ENCODE results near the gene CCNJL. TPM values are rescaled to one million over a fixed set of nuclear protein-coding genes. Genes with fewer than 3 reads are reported as not detected.

The CCNJL gene
- total RNA-seq, 1 donor from 2014 or later = 29.0 TPM

DNA sequence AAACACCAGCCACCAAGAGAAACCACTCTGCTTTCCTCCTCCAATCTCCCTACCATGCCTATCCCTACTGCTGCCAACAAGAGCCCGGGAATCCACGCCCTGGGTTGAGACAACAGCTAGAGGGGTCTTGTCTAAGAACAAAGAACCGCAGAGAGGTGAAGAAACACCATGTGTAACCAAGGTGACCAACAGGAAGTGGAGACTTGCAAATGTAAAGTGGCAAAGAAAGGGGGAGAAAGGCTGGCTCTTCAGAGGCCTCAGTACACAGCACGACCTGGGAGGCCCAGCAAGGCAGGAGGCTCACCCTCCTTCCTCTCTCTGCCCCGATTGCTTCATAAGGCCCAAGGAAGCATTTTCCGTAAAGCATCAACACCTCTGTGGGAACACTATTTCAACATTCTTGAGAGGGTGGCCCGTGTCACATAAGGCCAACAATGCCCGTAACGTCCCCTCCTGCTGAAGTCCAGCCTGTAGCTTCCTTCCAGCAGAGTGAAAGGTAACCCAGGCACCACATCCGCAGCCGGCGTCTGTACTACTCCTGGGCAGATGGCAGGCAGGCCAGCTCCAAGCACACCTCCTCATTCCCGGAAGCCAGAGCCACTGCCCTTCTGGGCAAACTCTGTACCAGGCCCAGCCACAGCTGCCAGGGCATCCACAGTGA lies 18.3 kb downstream of the CCNJL start:
- Mint-ChIP-seq H3K27me3 (no peaks in the 10 kb centered on the region), H3K4me1 (ENCODE audit: low read depth) (peaks cover 19% of the 10 kb centered on the region), H3K27ac (peak overlapping the region; percentile 81), H3K4me3 (ENCODE audit: low read depth) (no peak overlapping the region), H3K9me3 (ENCODE audit: low read depth) (no peaks in the 10 kb centered on the region), H3K36me3 (ENCODE audit: insufficient read depth) (peaks cover 6% of the 10 kb centered on the region)
- no peak for TF ChIP-seq CTCF (IDR thresholded peaks at IDR 0.05; ENCODE audit: unreplicated experiment)
- no peak for DNase-seq (ENCODE audit: low spot score, unreplicated experiment)

DNA sequence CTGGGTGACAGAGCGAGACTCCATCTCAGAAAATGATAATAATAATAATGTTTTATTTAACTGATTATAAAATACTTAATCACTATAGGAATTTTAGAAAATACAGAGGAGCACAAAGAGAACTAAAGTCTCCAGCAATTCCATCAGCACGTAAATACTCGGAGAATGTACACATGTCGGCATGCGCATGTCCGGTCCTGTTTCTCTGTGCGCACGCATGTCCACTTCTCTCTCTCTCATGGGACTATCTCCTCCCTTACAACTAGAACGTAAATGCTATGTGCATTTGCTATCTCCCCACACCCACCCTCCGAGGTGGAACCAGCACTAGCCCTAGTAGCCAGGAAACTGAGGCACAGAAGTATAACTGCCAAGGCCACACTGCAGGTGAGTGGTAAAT lies 19.0 kb downstream of the CCNJL start:
- H3K4me1 Mint-ChIP-seq (ENCODE audit: low read depth) = peaks cover 22% of the 10 kb centered on the region
- TF ChIP-seq CTCF (IDR thresholded peaks at IDR 0.05; ENCODE audit: unreplicated experiment) = no peak
- H3K27me3 Mint-ChIP-seq = no peaks in the 10 kb centered on the region
- peaks cover 6% of the 10 kb centered on the region for H3K36me3 Mint-ChIP-seq (ENCODE audit: insufficient read depth)
- no peak overlapping the region for H3K27ac Mint-ChIP-seq
- DNase-seq (ENCODE audit: low spot score, unreplicated experiment) = no peak
- no peaks in the 10 kb centered on the region for H3K9me3 Mint-ChIP-seq (ENCODE audit: low read depth)
- H3K4me3 Mint-ChIP-seq (ENCODE audit: low read depth) = no peak overlapping the region

- no peak for TF ChIP-seq CTCF (IDR thresholded peaks at IDR 0.05; ENCODE audit: unreplicated experiment)
- peaks cover 1% of the 10 kb centered on the region for H3K36me3 Mint-ChIP-seq (ENCODE audit: insufficient read depth)
- no peak for DNase-seq (ENCODE audit: low spot score, unreplicated experiment)
- H3K27ac Mint-ChIP-seq = no peak overlapping the region
- H3K4me3 Mint-ChIP-seq (ENCODE audit: low read depth) = no peak overlapping the region
- H3K4me1 Mint-ChIP-seq (ENCODE audit: low read depth) = peaks cover 31% of the 10 kb centered on the region
- H3K9me3 Mint-ChIP-seq (ENCODE audit: low read depth) = no peaks in the 10 kb centered on the region
- H3K27me3 Mint-ChIP-seq = no peaks in the 10 kb centered on the region
Measured at GRCh38 chr5:160291467-160291866, 20.9 kb downstream of the CCNJL start.

DNA sequence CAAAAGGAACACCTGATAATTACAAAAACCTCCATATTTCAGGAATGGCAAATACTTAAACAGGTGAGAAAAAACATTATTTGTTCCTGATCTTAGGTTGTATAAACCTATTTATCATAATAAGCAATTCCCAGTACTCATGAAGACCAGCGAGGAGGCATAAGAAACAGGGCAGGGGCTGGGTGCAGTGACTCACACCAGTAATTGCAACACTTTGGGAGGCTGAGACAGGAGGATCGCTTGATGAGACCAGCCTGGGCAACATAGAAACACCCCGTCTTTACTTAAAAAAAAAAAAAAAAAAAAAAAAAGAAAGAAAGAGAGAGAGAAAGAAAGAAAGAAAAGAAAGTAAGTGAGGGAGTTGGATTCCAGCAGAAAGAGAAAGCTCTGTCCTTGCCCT lies 21.6 kb downstream of the CCNJL start:
- no peaks in the 10 kb centered on the region for H3K9me3 Mint-ChIP-seq (ENCODE audit: low read depth)
- peaks cover 31% of the 10 kb centered on the region for H3K4me1 Mint-ChIP-seq (ENCODE audit: low read depth)
- no peaks in the 10 kb centered on the region for H3K27me3 Mint-ChIP-seq
- H3K27ac Mint-ChIP-seq = no peak overlapping the region
- no peak for TF ChIP-seq CTCF (IDR thresholded peaks at IDR 0.05; ENCODE audit: unreplicated experiment)
- peaks cover 1% of the 10 kb centered on the region for H3K36me3 Mint-ChIP-seq (ENCODE audit: insufficient read depth)
- DNase-seq (ENCODE audit: low spot score, unreplicated experiment) = no peak
- no peak overlapping the region for H3K4me3 Mint-ChIP-seq (ENCODE audit: low read depth)

DNA sequence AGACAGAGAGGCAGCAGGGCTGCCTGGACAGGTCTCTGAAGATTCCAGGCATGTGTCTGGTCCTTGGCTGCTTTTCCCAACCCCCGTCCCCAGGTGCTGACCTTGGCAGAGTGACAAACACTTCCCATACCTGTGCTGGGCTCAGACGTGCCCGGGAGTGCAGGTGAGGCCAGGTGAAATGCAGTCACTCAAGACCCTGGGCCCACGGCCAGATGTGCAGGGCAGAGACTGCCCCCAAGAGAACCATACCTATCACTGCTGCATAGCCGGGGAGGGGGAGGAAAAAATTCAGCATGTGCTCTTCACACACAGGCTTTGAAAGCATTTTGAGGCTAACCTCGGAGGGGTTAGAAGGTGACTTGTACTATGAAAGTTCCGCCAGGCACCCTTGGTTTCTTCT lies 22.6 kb downstream of the CCNJL start:
- no peaks in the 10 kb centered on the region for H3K9me3 Mint-ChIP-seq (ENCODE audit: low read depth)
- peak overlapping the region; percentile 73 for H3K27ac Mint-ChIP-seq
- no peak for TF ChIP-seq CTCF (IDR thresholded peaks at IDR 0.05; ENCODE audit: unreplicated experiment)
- peaks cover 1% of the 10 kb centered on the region for H3K36me3 Mint-ChIP-seq (ENCODE audit: insufficient read depth)
- peaks cover 29% of the 10 kb centered on the region for H3K4me1 Mint-ChIP-seq (ENCODE audit: low read depth)
- no peak overlapping the region for H3K4me3 Mint-ChIP-seq (ENCODE audit: low read depth)
- DNase-seq (ENCODE audit: low spot score, unreplicated experiment) = no peak
- H3K27me3 Mint-ChIP-seq = no peaks in the 10 kb centered on the region
